NT2/D1 (cell line): ENCODE results near the gene COX17.

ENCODE experiments used
- SUZ12 ChIP-seq: IDR thresholded peaks from 2 replicates; pipeline ENCODE4 v1.6.1; 2011; ENCODE audit not compliant: insufficient read length, insufficient read depth; ENCODE audit errors: extremely low read depth
- YY1 ChIP-seq: IDR thresholded peaks from 2 replicates; pipeline ENCODE4 v1.6.1; 2011; ENCODE audit not compliant: insufficient read length, insufficient read depth

GRCh38 chr3:119672776-119673175, 4.4 kb downstream of the COX17 start:
- no peak for TF ChIP-seq SUZ12
- no peak for TF ChIP-seq YY1
